Measurements from ENCODE around the gene CENPP. TPM values are rescaled to one million over a fixed set of nuclear protein-coding genes. Genes with fewer than 3 reads are reported as not detected.
A peak's percentile ranks its signal among the peaks of the same experiment; 100 is the strongest.

CENPP gene
- total and polyA plus RNA-seq, 8 donors: 0.46 to 2.7 (median 1.9) TPM

DNA sequence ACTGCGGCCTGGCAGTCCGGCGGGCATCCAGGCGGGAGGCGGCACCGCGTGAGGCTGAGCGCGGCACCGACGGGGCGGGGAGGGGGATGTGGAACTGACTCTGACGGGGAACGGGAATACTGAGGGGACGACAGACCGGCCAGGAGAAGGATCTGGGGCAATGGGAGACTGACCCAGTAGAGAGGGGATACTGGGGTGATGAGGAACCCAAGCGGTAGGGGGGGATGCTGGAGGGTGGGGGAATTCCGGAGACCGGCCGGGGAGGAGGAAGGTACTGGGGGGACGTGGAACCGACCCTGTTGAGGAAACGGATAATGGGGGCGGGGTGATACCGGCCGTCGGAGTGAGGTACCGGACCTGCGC, 343.8 kb downstream of the CENPP start:
- no peak for FAIRE-seq
- Histone ChIP-seq H3K4me1 (peaks cover 0 to 18% (median 12%) of the 10 kb centered on the region in 3 donors), H3K9me3 (no peaks in the 10 kb centered on the region), H3K27me3 (no peaks in the 10 kb centered on the region), H3K36me3 (no peaks in the 10 kb centered on the region), H3K4me3 (peak overlapping the region; percentile 66 to 99 (median 72)), H3K27ac (peak overlapping the region in 3 of 4 donors; percentile 40 to 80 (median 67))
- WGBS, 2 donors: 0 to 1% methylated on average over 21 to 29 of the region's 29 CpGs
- DNase-seq: peak in 3 of 6 donors; percentile 38 to 70 (median 47)
- TF ChIP-seq, protein P1, sequence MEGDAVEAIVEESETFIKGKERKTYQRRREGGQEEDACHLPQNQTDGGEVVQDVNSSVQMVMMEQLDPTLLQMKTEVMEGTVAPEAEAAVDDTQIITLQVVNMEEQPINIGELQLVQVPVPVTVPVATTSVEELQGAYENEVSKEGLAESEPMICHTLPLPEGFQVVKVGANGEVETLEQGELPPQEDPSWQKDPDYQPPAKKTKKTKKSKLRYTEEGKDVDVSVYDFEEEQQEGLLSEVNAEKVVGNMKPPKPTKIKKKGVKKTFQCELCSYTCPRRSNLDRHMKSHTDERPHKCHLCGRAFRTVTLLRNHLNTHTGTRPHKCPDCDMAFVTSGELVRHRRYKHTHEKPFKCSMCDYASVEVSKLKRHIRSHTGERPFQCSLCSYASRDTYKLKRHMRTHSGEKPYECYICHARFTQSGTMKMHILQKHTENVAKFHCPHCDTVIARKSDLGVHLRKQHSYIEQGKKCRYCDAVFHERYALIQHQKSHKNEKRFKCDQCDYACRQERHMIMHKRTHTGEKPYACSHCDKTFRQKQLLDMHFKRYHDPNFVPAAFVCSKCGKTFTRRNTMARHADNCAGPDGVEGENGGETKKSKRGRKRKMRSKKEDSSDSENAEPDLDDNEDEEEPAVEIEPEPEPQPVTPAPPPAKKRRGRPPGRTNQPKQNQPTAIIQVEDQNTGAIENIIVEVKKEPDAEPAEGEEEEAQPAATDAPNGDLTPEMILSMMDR (IDR thresholded peaks at IDR 0.05): no peak
- intact Hi-C loops (cut with DNase I): no loop called here
- peak in 3 of 4 donors; percentile 18 to 33 (median 28) for ATAC-seq

Small RNA genes lying within 50 kb of the gene (microRNA-seq; reads per million reads assigned to microRNA genes)
- gene MIR3651: 0 to 2.3 reads per million in 2 donors
- 0 reads per million in 2 donors for gene MIR4670

Other genes starting within 250 kb of the CENPP start
- 10 to 100 TPM; 20.9 to 36.0 (median 25.1) TPM for gene SPTLC1, start 210.5 kb upstream of the CENPP start, total RNA-seq
- 10 to 100 TPM; 13.0 to 26.9 TPM for gene SPTLC1, start 210.5 kb upstream of the CENPP start, polyA plus RNA-seq
- 10 to 100 TPM; 25.9 to 89.3 (median 42.2) TPM for gene IARS1, start 32.3 kb upstream of the CENPP start, total RNA-seq
- gene IARS1, start 32.3 kb upstream of the CENPP start, polyA plus RNA-seq: 10 to 100 TPM; 16.8 to 30.9 TPM
- 10 to 100 TPM in 5 of 6 donors, 1 to 10 TPM in 1; 9.7 to 20.0 (median 13.3) TPM for gene NOL8, start 603 bp upstream of the CENPP start, total RNA-seq
- gene NOL8, start 603 bp upstream of the CENPP start, polyA plus RNA-seq: 10 to 100 TPM; 15.5 to 20.6 TPM
- 1 to 10 TPM in 3 of 6 donors, under 1 TPM in 3; 0.28 to 5.8 (median 2.3) TPM for gene OGN, start 78.6 kb downstream of the CENPP start, total RNA-seq
- gene OGN, start 78.6 kb downstream of the CENPP start, polyA plus RNA-seq: 1 to 10 TPM; 1.3 to 1.4 TPM
- 1 to 10 TPM in 2 of 6 donors, under 1 TPM in 3, not detected in 1; 0.19 to 2.4 (median 0.95) TPM for gene OMD, start 98.5 kb downstream of the CENPP start, total RNA-seq
- gene OMD, start 98.5 kb downstream of the CENPP start, polyA plus RNA-seq: under 1 TPM; 0.38 to 0.52 TPM
- gene ASPN, start 156.6 kb downstream of the CENPP start, total RNA-seq: 10 to 100 TPM in 1 of 6 donors, 1 to 10 TPM in 3, under 1 TPM in 2; 0.51 to 16.5 (median 2.4) TPM
- 1 to 10 TPM in 1 of 2 donors, under 1 TPM in 1; 0.53 to 2.3 TPM for gene ASPN, start 156.6 kb downstream of the CENPP start, polyA plus RNA-seq
- gene ECM2, start 210.0 kb downstream of the CENPP start, total RNA-seq: 1 to 10 TPM in 4 of 6 donors, under 1 TPM in 2; 0.56 to 3.2 (median 1.8) TPM
- gene ECM2, start 210.0 kb downstream of the CENPP start, polyA plus RNA-seq: 1 to 10 TPM in 1 of 2 donors, under 1 TPM in 1; 0.76 to 2.0 TPM